Measurements from ENCODE around the gene NFIC. TPM values are rescaled to one million over a fixed set of nuclear protein-coding genes. Genes with fewer than 3 reads are reported as not detected.

NFIC gene
- polyA plus RNA-seq, 1 donor from 2014 or later = 0.24 TPM

GRCh38 chr19:3316659-3317207 lies 49.6 kb upstream of the NFIC start:
- no peak overlapping the region for H3K4me3 ChIP-seq (ENCODE audit: low read length)
- H3K36me3 ChIP-seq (ENCODE audit: insufficient read depth, low read length) = no peaks in the 10 kb centered on the region
- TF ChIP-seq RAD21 (conservative IDR thresholded peaks at IDR 0.05) (no peak), EP300 (conservative IDR thresholded peaks at IDR 0.05; ENCODE audit: poor library complexity, severe bottlenecking) (no peak), POLR2AphosphoS5 (IDR thresholded peaks at IDR 0.05) (no peak), REST (IDR thresholded peaks at IDR 0.05; ENCODE audit: borderline replicate concordance) (no peak), EZH2 (IDR thresholded peaks at IDR 0.05; ENCODE audit: borderline replicate concordance, insufficient read depth, low read length, poor library complexity, severe bottlenecking) (no peak), MXI1 (conservative IDR thresholded peaks at IDR 0.05; ENCODE audit: poor library complexity, severe bottlenecking) (no peak), TAF1 (IDR thresholded peaks at IDR 0.05; ENCODE audit: low read depth) (no peak), SMC3 (conservative IDR thresholded peaks at IDR 0.05; ENCODE audit: poor library complexity) (no peak)
- TF ChIP-seq, protein P1, sequence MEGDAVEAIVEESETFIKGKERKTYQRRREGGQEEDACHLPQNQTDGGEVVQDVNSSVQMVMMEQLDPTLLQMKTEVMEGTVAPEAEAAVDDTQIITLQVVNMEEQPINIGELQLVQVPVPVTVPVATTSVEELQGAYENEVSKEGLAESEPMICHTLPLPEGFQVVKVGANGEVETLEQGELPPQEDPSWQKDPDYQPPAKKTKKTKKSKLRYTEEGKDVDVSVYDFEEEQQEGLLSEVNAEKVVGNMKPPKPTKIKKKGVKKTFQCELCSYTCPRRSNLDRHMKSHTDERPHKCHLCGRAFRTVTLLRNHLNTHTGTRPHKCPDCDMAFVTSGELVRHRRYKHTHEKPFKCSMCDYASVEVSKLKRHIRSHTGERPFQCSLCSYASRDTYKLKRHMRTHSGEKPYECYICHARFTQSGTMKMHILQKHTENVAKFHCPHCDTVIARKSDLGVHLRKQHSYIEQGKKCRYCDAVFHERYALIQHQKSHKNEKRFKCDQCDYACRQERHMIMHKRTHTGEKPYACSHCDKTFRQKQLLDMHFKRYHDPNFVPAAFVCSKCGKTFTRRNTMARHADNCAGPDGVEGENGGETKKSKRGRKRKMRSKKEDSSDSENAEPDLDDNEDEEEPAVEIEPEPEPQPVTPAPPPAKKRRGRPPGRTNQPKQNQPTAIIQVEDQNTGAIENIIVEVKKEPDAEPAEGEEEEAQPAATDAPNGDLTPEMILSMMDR (IDR thresholded peaks at IDR 0.05; ENCODE audit: poor library complexity, severe bottlenecking) = no peak
- H3F3A ChIP-seq (ENCODE audit: insufficient read depth, low read length, poor library complexity, severe bottlenecking) = no peaks in the 10 kb centered on the region
- H3K79me2 ChIP-seq (replicated peaks; ENCODE audit: insufficient read depth, low read length) = no peaks in the 10 kb centered on the region
- no peak overlapping the region for H3K9ac ChIP-seq (ENCODE audit: low read length)
- H4K20me1 ChIP-seq (ENCODE audit: insufficient read depth) = no peaks in the 10 kb centered on the region
- H3K27ac ChIP-seq (ENCODE audit: low read length) = no peak overlapping the region
- no peaks in the 10 kb centered on the region for H3K9me3 ChIP-seq (ENCODE audit: low read length)
- no peaks in the 10 kb centered on the region for H3K9me2 ChIP-seq (ENCODE audit: insufficient read depth, low read length)
- H3K4me2 ChIP-seq (ENCODE audit: low read length) = no peak overlapping the region
- no peak overlapping the region for H2AFZ ChIP-seq (ENCODE audit: low read depth, low read length)
- no peaks in the 10 kb centered on the region for H3K27me3 ChIP-seq (ENCODE audit: insufficient read depth, low read depth, low read length)

DNA sequence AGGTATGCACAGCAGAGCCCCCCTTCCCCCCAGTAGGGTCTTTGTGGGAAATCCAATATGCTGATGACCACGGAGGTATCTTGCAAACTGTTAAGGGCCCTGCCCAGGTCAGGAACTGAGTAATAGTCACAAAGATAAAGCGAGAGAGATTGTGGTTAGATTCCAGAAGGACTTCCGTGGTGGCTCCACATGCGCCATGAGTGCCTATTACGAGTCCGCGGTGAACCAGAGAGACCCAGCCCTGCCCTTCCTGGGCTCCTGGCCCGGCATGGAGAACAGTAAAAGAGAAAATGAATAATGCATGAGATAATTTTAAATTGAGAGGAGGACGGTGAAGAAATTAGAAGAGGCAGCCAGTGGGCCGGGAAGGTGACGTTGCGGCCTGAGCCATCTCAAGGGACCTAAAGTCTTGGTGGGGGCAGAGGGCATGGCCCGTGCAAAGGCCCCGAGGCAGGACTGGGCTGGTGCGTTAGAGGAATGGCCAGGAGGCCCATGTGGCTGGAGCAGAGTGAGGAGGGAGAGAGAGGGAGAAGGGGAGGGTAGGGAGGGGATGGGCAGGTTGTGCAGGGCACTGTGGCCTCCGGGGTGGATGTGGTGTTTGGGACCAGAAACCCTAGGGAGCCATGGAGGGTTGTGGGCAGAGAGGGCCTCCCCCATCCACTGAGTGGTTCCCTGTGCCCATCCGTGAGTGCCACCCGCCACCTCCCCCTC lies 46.6 kb upstream of the NFIC start:
- no peak overlapping the region for H3K9ac ChIP-seq (ENCODE audit: low read length)
- H3K9me2 ChIP-seq (ENCODE audit: insufficient read depth, low read length) = no peaks in the 10 kb centered on the region
- no peaks in the 10 kb centered on the region for H4K20me1 ChIP-seq (ENCODE audit: insufficient read depth)
- H3K27ac ChIP-seq (ENCODE audit: low read length) = no peak overlapping the region
- H3K79me2 ChIP-seq (replicated peaks; ENCODE audit: insufficient read depth, low read length) = no peaks in the 10 kb centered on the region
- H2AFZ ChIP-seq (ENCODE audit: low read depth, low read length) = no peak overlapping the region
- no peak for TF ChIP-seq EZH2 (IDR thresholded peaks at IDR 0.05; ENCODE audit: borderline replicate concordance, insufficient read depth, low read length, poor library complexity, severe bottlenecking)
- TF ChIP-seq SMC3 (conservative IDR thresholded peaks at IDR 0.05; ENCODE audit: poor library complexity) = no peak
- no peaks in the 10 kb centered on the region for H3F3A ChIP-seq (ENCODE audit: insufficient read depth, low read length, poor library complexity, severe bottlenecking)
- no peaks in the 10 kb centered on the region for H3K27me3 ChIP-seq (ENCODE audit: insufficient read depth, low read depth, low read length)
- no peaks in the 10 kb centered on the region for H3K9me3 ChIP-seq (ENCODE audit: low read length)
- no peak overlapping the region for H3K4me3 ChIP-seq (ENCODE audit: low read length)
- no peak overlapping the region for H3K4me2 ChIP-seq (ENCODE audit: low read length)
- H3K36me3 ChIP-seq (ENCODE audit: insufficient read depth, low read length) = no peaks in the 10 kb centered on the region
